Neural cell (in vitro differentiated cells): ENCODE measurements around the gene ADAMTS15. TPM values are rescaled to one million over a fixed set of nuclear protein-coding genes. Genes with fewer than 3 reads are reported as not detected.

Experiments
- H2AFZ ChIP-seq: fragments of 200-600, 300-800 bp; sonication (generic), shearing (Covaris generic); 2 replicates; pipeline ENCODE4 v1.6.0; 2014; ENCODE audit warnings: low read depth, mild to moderate bottlenecking, antibody characterized with exemption, low read length, moderate library complexity
- H3F3A ChIP-seq: fragments of 200-600 bp; shearing (Covaris generic); 2 replicates; pipeline ENCODE4 v1.6.1; 2016; ENCODE audit warnings: mild to moderate bottlenecking, moderate library complexity, mixed read lengths, antibody characterized with exemption, low read length; ENCODE audit not compliant: insufficient read depth, poor library complexity, severe bottlenecking
- H3K27ac ChIP-seq: fragments of 200-600, 300-800 bp; sonication (generic), shearing (Covaris generic); 2 replicates; pipeline ENCODE4 v1.5.1; 2014; ENCODE audit warnings: mild to moderate bottlenecking, low read length, moderate library complexity
- H3K27me3 ChIP-seq: fragments of 300-800, 200-600 bp; sonication (generic), shearing (Covaris generic); 2 replicates; pipeline ENCODE4 v1.6.0; 2014; ENCODE audit warnings: mild to moderate bottlenecking, low read depth, low read length, moderate library complexity; ENCODE audit not compliant: insufficient read depth
- H3K36me3 ChIP-seq: fragments of 300-800, 200-600 bp; sonication (generic), shearing (Covaris generic); 2 replicates; pipeline ENCODE4 v1.5.1; 2014; ENCODE audit warnings: mild to moderate bottlenecking, antibody characterized with exemption, low read length, moderate library complexity; ENCODE audit not compliant: insufficient read depth
- H3K4me2 ChIP-seq: fragments of 300-800, 200-600 bp; sonication (generic), shearing (Covaris generic); 2 replicates; pipeline ENCODE4 v1.6.0; 2014; ENCODE audit warnings: mild to moderate bottlenecking, low read length
- H3K4me3 ChIP-seq: fragments of 300-800, 200-600 bp; sonication (generic), shearing (Covaris generic); 2 replicates; pipeline ENCODE4 v1.5.1; 2014; ENCODE audit warnings: mild to moderate bottlenecking, low read length, moderate library complexity
- H3K79me2 ChIP-seq: fragments of 200-600 bp; shearing (Covaris generic); replicated peaks from 2 replicates; pipeline ENCODE4 v1.6.0; 2014; ENCODE audit warnings: mild to moderate bottlenecking, low read length, moderate library complexity; ENCODE audit not compliant: insufficient read depth
- H3K9ac ChIP-seq: fragments of 300-800, 200-600 bp; sonication (generic), shearing (Covaris generic); 2 replicates; pipeline ENCODE4 v1.6.1; 2016; ENCODE audit warnings: mild to moderate bottlenecking, low read length, mixed read lengths
- H3K9me2 ChIP-seq: fragments of 200-600 bp; shearing (Covaris generic); 2 replicates; pipeline ENCODE4 v1.6.1; 2016; ENCODE audit warnings: mild to moderate bottlenecking, low read length, mixed read lengths; ENCODE audit not compliant: insufficient read depth
- H3K9me3 ChIP-seq: fragments of 200-600, 300-800 bp; sonication (generic), shearing (Covaris generic); 2 replicates; pipeline ENCODE4 v1.6.1; 2016; ENCODE audit warnings: mild to moderate bottlenecking, mixed run types, low read length, moderate library complexity, mixed read lengths
- H4K20me1 ChIP-seq: fragments of 200-600 bp; shearing (Covaris generic); 2 replicates; pipeline ENCODE4 v1.6.1; 2016; ENCODE audit warnings: mild to moderate bottlenecking, mixed run types; ENCODE audit not compliant: insufficient read depth
- CTCF ChIP-seq: fragments of 450-650 bp; IDR thresholded peaks from 2 replicates; pipeline ENCODE4 v1.5.1; 2014; ENCODE audit warnings: antibody characterized with exemption, mild to moderate bottlenecking, moderate library complexity; ENCODE audit not compliant: poor library complexity, severe bottlenecking
- EP300 ChIP-seq: fragments of 450-650 bp; conservative IDR thresholded peaks from 2 replicates; pipeline ENCODE4 v1.6.1; 2014; ENCODE audit warnings: antibody characterized with exemption, mild to moderate bottlenecking, moderate library complexity; ENCODE audit not compliant: poor library complexity, severe bottlenecking
- EZH2 ChIP-seq: fragments of 200-600, 300-800 bp; shearing (Covaris generic), sonication (generic); IDR thresholded peaks from 2 replicates; pipeline ENCODE4 v1.6.1; 2014; ENCODE audit warnings: antibody characterized with exemption, low read length, borderline replicate concordance, mild to moderate bottlenecking; ENCODE audit not compliant: insufficient read depth, poor library complexity, severe bottlenecking
- MXI1 ChIP-seq: fragments of 450-650 bp; conservative IDR thresholded peaks from 2 replicates; pipeline ENCODE4 v1.6.1; 2014; ENCODE audit warnings: antibody characterized with exemption, mild to moderate bottlenecking; ENCODE audit not compliant: poor library complexity, severe bottlenecking
- POLR2AphosphoS5 ChIP-seq: IDR thresholded peaks from 2 replicates; pipeline ENCODE4 v1.6.1; 2012
- RAD21 ChIP-seq: fragments of 450-650 bp; conservative IDR thresholded peaks from 2 replicates; pipeline ENCODE4 v1.6.1; 2014; ENCODE audit warnings: antibody characterized with exemption, mild to moderate bottlenecking, moderate library complexity
- REST ChIP-seq: IDR thresholded peaks from 2 replicates; pipeline ENCODE4 v1.6.1; 2012; ENCODE audit warnings: borderline replicate concordance
- SMC3 ChIP-seq: fragments of 450-650 bp; conservative IDR thresholded peaks from 2 replicates; pipeline ENCODE4 v1.6.1; 2014; ENCODE audit warnings: antibody characterized with exemption, mild to moderate bottlenecking, moderate library complexity; ENCODE audit not compliant: poor library complexity
- TAF1 ChIP-seq: IDR thresholded peaks from 2 replicates; pipeline ENCODE4 v1.6.1; 2012; ENCODE audit warnings: low read depth
- polyA plus RNA-seq: library from polyadenylated mRNA; depleted of rRNA; stranded (reverse); fragments of >200 nt; gene quantifications from 2 replicates; pipeline ENCODE4 v1.2.3, GENCODE V29; 2014

The ADAMTS15 gene
- polyA plus RNA-seq, 1 donor from 2014 or later = 1.1 TPM

GRCh38 chr11:130459521-130459920 lies 11.1 kb downstream of the ADAMTS15 start:
- no peak overlapping the region for H3K4me2 ChIP-seq
- H2AFZ ChIP-seq = no peak overlapping the region
- no peaks in the 10 kb centered on the region for H3K79me2 ChIP-seq
- H4K20me1 ChIP-seq = no peaks in the 10 kb centered on the region
- H3K27ac ChIP-seq = no peak overlapping the region
- H3K27me3 ChIP-seq = no peaks in the 10 kb centered on the region
- no peaks in the 10 kb centered on the region for H3K9me3 ChIP-seq
- H3K9me2 ChIP-seq = no peaks in the 10 kb centered on the region
- TF ChIP-seq TAF1 (no peak), CTCF (no peak), SMC3 (no peak), EZH2 (no peak), MXI1 (no peak), POLR2AphosphoS5 (no peak), REST (no peak), EP300 (no peak), RAD21 (no peak)
- H3K9ac ChIP-seq = no peak overlapping the region
- no peaks in the 10 kb centered on the region for H3F3A ChIP-seq
- no peaks in the 10 kb centered on the region for H3K36me3 ChIP-seq
- H3K4me3 ChIP-seq = no peak overlapping the region

- Histone ChIP-seq H3K27ac (no peak overlapping the region), H3F3A (no peaks in the 10 kb centered on the region), H3K9me3 (no peaks in the 10 kb centered on the region), H4K20me1 (no peaks in the 10 kb centered on the region), H3K9me2 (no peaks in the 10 kb centered on the region), H3K4me3 (no peak overlapping the region), H2AFZ (no peak overlapping the region), H3K4me2 (no peak overlapping the region), H3K27me3 (no peaks in the 10 kb centered on the region), H3K36me3 (no peaks in the 10 kb centered on the region), H3K9ac (no peak overlapping the region), H3K79me2 (no peaks in the 10 kb centered on the region)
- no peak for TF ChIP-seq RAD21
- TF ChIP-seq SMC3 = no peak
- no peak for TF ChIP-seq POLR2AphosphoS5
- TF ChIP-seq REST = no peak
- no peak for TF ChIP-seq EZH2
- TF ChIP-seq TAF1 = no peak
- TF ChIP-seq CTCF = no peak
- TF ChIP-seq EP300 = no peak
- no peak for TF ChIP-seq MXI1
Measured at GRCh38 chr11:130462101-130462885, 13.8 kb downstream of the ADAMTS15 start.
